SK-N-SH (cell line): Measurements from ENCODE around the gene CAPN11. TPM values are rescaled to one million over a fixed set of nuclear protein-coding genes. Genes with fewer than 3 reads are reported as not detected.

Experiments
- CTCF ChIA-PET: fragments of 300-600, 350-600 bp; formaldehyde crosslinking; extraction: SDS; loops from one replicate; lab custom pipeline; 2021; lab: Yijun Ruan, JAX
- POLR2A ChIA-PET: fragments of 350-600 bp; sonication (Branson Sonifier 250); formaldehyde crosslinking; extraction: SDS; loops from one replicate; lab custom pipeline; 2020; ENCODE audit warnings: antibody characterized with exemption, inconsistent platforms; lab: Yijun Ruan, JAX
- DNase-seq: peaks from one replicate; pipeline ENCODE4 v3.0.0; 2012
- H2AFZ ChIP-seq: fragments of 200-600 bp; sonication (generic); 2 replicates; pipeline ENCODE4 v1.8.1; 2016; ENCODE audit warnings: antibody characterized with exemption, mild to moderate bottlenecking, low read depth
- H3F3A ChIP-seq: fragments of 200-600 bp; sonication (generic); replicated peaks from 2 replicates; pipeline ENCODE3; 2016; ENCODE audit warnings: antibody characterized with exemption, mild to moderate bottlenecking; ENCODE audit not compliant: insufficient read depth
- H3K27ac ChIP-seq, 2 experiments: fragments of 200-500 bp in 1 of 2; fragments of 200-600 bp in 1 of 2; sonication (Bioruptor generic) in 1 of 2; sonication (generic), shearing (Covaris generic) in 1 of 2; 2 replicates each; pipeline versions ENCODE4 v1.5.1 to v1.6.1; 2014 to 2016; ENCODE audit warnings: low read depth in 2 of 2, inconsistent platforms in 1 of 2, low read length in 1 of 2, mild to moderate bottlenecking in 1 of 2, mixed read lengths in 1 of 2
- H3K27me3 ChIP-seq: fragments of 200-600 bp; sonication (generic), shearing (Covaris generic); 2 replicates; pipeline ENCODE4 v1.6.1; 2016; ENCODE audit warnings: mixed run types; ENCODE audit not compliant: insufficient read depth
- H3K36me3 ChIP-seq, 2 experiments: fragments of 200-500 bp in 1 of 2; fragments of 200-600 bp in 1 of 2; sonication (Bioruptor generic) in 1 of 2; sonication (generic) in 1 of 2; replicated peaks in 1 of 2; 2 replicates each; pipeline versions ENCODE3 to v1.5.1; 2014 to 2016; ENCODE audit warnings: low read length in 1 of 2, mild to moderate bottlenecking in 1 of 2; ENCODE audit not compliant: insufficient read depth in 2 of 2, control insufficient read depth in 1 of 2
- H3K4me1 ChIP-seq, 2 experiments: fragments of 200-500 bp in 1 of 2; fragments of 200-600 bp in 1 of 2; sonication (Bioruptor generic) in 1 of 2; sonication (generic), shearing (Covaris generic) in 1 of 2; 2 replicates each; pipeline versions ENCODE4 v1.5.1 to v1.6.1; 2014 to 2016; ENCODE audit warnings: low read depth in 1 of 2, low read length in 1 of 2, mixed run types in 1 of 2; ENCODE audit not compliant: insufficient read depth in 2 of 2, control insufficient read depth in 1 of 2
- H3K4me2 ChIP-seq: fragments of 200-600 bp; sonication (generic), shearing (Covaris generic); 2 replicates; pipeline ENCODE4 v1.6.1; 2017; ENCODE audit warnings: mixed run types
- H3K4me3 ChIP-seq, 2 experiments: fragments of 200-500 bp in 1 of 2; fragments of 200-600 bp in 1 of 2; sonication (Bioruptor generic) in 1 of 2; sonication (generic), shearing (Covaris generic) in 1 of 2; 2 replicates each; pipeline versions ENCODE4 v1.5.1 to v1.8.1; 2014 to 2016; ENCODE audit warnings: low read depth in 2 of 2, inconsistent platforms in 1 of 2, low read length in 1 of 2, mild to moderate bottlenecking in 1 of 2, mixed read lengths in 1 of 2, moderate library complexity in 1 of 2
- H3K79me2 ChIP-seq: fragments of 200-600 bp; sonication (generic); 2 replicates; pipeline ENCODE4 v1.8.1; 2017; ENCODE audit warnings: mild to moderate bottlenecking; ENCODE audit not compliant: insufficient read depth
- H3K9ac ChIP-seq: fragments of 200-600 bp; sonication (generic); 2 replicates; pipeline ENCODE4 v1.6.1; 2017; ENCODE audit warnings: mixed run types
- H3K9me2 ChIP-seq: fragments of 200-600 bp; sonication (generic); 2 replicates; pipeline ENCODE4 v1.6.1; 2017; ENCODE audit warnings: mixed run types
- H3K9me3 ChIP-seq: fragments of 200-600 bp; sonication (generic); 2 replicates; pipeline ENCODE4 v1.6.1; 2017; ENCODE audit warnings: mixed run types, mild to moderate bottlenecking, moderate library complexity
- H4K20me1 ChIP-seq: fragments of 200-600 bp; sonication (generic); 2 replicates; pipeline ENCODE4 v1.6.1; 2017; ENCODE audit warnings: mild to moderate bottlenecking, mixed run types; ENCODE audit not compliant: insufficient read depth
- FOSL2 ChIP-seq: IDR thresholded peaks from 2 replicates; pipeline ENCODE4 v1.4.0; 2012; ENCODE audit warnings: low read depth, mild to moderate bottlenecking, moderate library complexity, borderline replicate concordance
- GABPA ChIP-seq: IDR thresholded peaks from 2 replicates; pipeline ENCODE4 v1.4.0; 2012; ENCODE audit warnings: low read depth, mild to moderate bottlenecking
- IRF3 ChIP-seq: fragments of 150-350 bp; IDR thresholded peaks from 2 replicates; pipeline ENCODE4 v1.6.1; 2016; ENCODE audit warnings: mild to moderate bottlenecking, low read depth, low read length
- RAD21 ChIP-seq: IDR thresholded peaks from 2 replicates; pipeline ENCODE4 v1.6.1; 2012; ENCODE audit warnings: mild to moderate bottlenecking, low read length
- TAF1 ChIP-seq: IDR thresholded peaks from 2 replicates; pipeline ENCODE4 v1.6.1; 2012; ENCODE audit warnings: low read depth, mild to moderate bottlenecking, low read length, moderate library complexity, borderline replicate concordance
- TCF12 ChIP-seq: IDR thresholded peaks from 2 replicates; pipeline ENCODE4 v1.4.0; 2012
- TEAD4 ChIP-seq: IDR thresholded peaks from 2 replicates; pipeline ENCODE4 v1.4.0; 2012; ENCODE audit warnings: mild to moderate bottlenecking, borderline replicate concordance; ENCODE audit not compliant: insufficient read depth
- USF1 ChIP-seq: IDR thresholded peaks from 2 replicates; pipeline ENCODE4 v1.4.0; 2012; ENCODE audit warnings: low read depth, borderline replicate concordance
- ZBTB33 ChIP-seq: IDR thresholded peaks from 2 replicates; pipeline ENCODE4 v1.4.0; 2012; ENCODE audit warnings: low read depth, borderline replicate concordance
- WGBS: methylation state at CpG from one replicate; pipeline ENCODE4 v1.1.6; 2017; ENCODE audit warnings: low lambda C conversion rate; 5-methylcytosine and 5-hydroxymethylcytosine counted together
- polyA plus RNA-seq, 3 experiments: library from polyadenylated mRNA; depleted of rRNA; stranded (reverse); fragments of >200 nt; gene quantifications; 2 replicates each; pipeline ENCODE4 v1.2.3, GENCODE V29; 2012

Gene CAPN11
- polyA plus RNA-seq, 1 of the 3 experiments (the other 2 are of a cell fraction), result not detected

GRCh38 chr6:44207966-44208365, 49.3 kb downstream of the CAPN11 start:
- no peak overlapping the region for H3K4me2 ChIP-seq
- ChIA-PET POLR2A (no interaction called here), CTCF (interaction anchor here (2.3 to 8.0 kb wide), 2 partner anchors 28 to 35 kb away, joined by 10 to 43 read pairs; no protein-coding TSS in a partner anchor)
- 75% methylated on average over 6 of the region's 6 CpGs for WGBS
- no peaks in the 10 kb centered on the region for H3K36me3 ChIP-seq
- TF ChIP-seq FOSL2, result no peak
- no peak for TF ChIP-seq TEAD4
- no peaks in the 10 kb centered on the region for H3K79me2 ChIP-seq
- H3K9me2 ChIP-seq, result no peaks in the 10 kb centered on the region
- no peaks in the 10 kb centered on the region for H3K9me3 ChIP-seq
- DNase-seq, result no peak
- no peak overlapping the region for H2AFZ ChIP-seq
- no peaks in the 10 kb centered on the region for H3F3A ChIP-seq
- H3K9ac ChIP-seq, result no peak overlapping the region
- H3K4me1 ChIP-seq, result no peaks in the 10 kb centered on the region
- H3K27me3 ChIP-seq, result no peaks in the 10 kb centered on the region
- no peak overlapping the region for H3K27ac ChIP-seq
- no peaks in the 10 kb centered on the region for H4K20me1 ChIP-seq
- no peak overlapping the region for H3K4me3 ChIP-seq

- no peak overlapping the region for H3K9ac ChIP-seq
- no peak overlapping the region for H3K4me3 ChIP-seq
- DNase-seq, result no peak
- no peaks in the 10 kb centered on the region for H3K27me3 ChIP-seq
- TF ChIP-seq ZBTB33 (no peak), RAD21 (no peak), GABPA (no peak), IRF3 (no peak), USF1 (no peak), TAF1 (no peak), TCF12 (no peak)
- H3K27ac ChIP-seq, result no peak overlapping the region
- H3K36me3 ChIP-seq, result no peaks in the 10 kb centered on the region
- H3K79me2 ChIP-seq, result no peaks in the 10 kb centered on the region
- WGBS, result 66% methylated on average over 3 of the region's 3 CpGs
- POLR2A ChIA-PET, result no interaction called here
- no peaks in the 10 kb centered on the region for H3K9me3 ChIP-seq
- H3F3A ChIP-seq, result no peaks in the 10 kb centered on the region
- H3K4me1 ChIP-seq, result no peaks in the 10 kb centered on the region
- H2AFZ ChIP-seq, result no peak overlapping the region
- H3K9me2 ChIP-seq, result no peaks in the 10 kb centered on the region
- CTCF ChIA-PET, result interaction anchor here (1.2 to 8.0 kb wide), 4 partner anchors 10 to 46 kb away, joined by 3 to 43 read pairs (median 9); partner anchors contain the start of gene SLC35B2
- no peaks in the 10 kb centered on the region for H4K20me1 ChIP-seq
- H3K4me2 ChIP-seq, result no peak overlapping the region
Observed at GRCh38 chr6:44211284-44211683, 52.7 kb downstream of the CAPN11 start.
